ENCODE results near the gene SMCO2.

GRCh38 chr12:27521066-27521465, 74.5 kb downstream of the SMCO2 start:
- TF ChIP-seq POLR2A (IDR thresholded peaks at IDR 0.05; ENCODE audit: low read length) (no peak), GATA1 (IDR thresholded peaks at IDR 0.05; ENCODE audit: low read depth, low read length) (no peak)
